SK-N-SH (cell line): ENCODE data around the gene NT5M. TPM values are rescaled to one million over a fixed set of nuclear protein-coding genes. Genes with fewer than 3 reads are reported as not detected.

Experiments used
- CTCF ChIA-PET: fragments of 300-600, 350-600 bp; formaldehyde crosslinking; extraction: SDS; loops from one replicate; lab custom pipeline; 2021; lab: Yijun Ruan, JAX
- POLR2A ChIA-PET: fragments of 350-600 bp; sonication (Branson Sonifier 250); formaldehyde crosslinking; extraction: SDS; loops from one replicate; lab custom pipeline; 2020; ENCODE audit warnings: antibody characterized with exemption, inconsistent platforms; lab: Yijun Ruan, JAX
- DNase-seq: peaks from one replicate; pipeline ENCODE4 v3.0.0; 2012
- H2AFZ ChIP-seq: fragments of 200-600 bp; sonication (generic); 2 replicates; pipeline ENCODE4 v1.8.1; 2016; ENCODE audit warnings: antibody characterized with exemption, mild to moderate bottlenecking, low read depth
- H3F3A ChIP-seq: fragments of 200-600 bp; sonication (generic); replicated peaks from 2 replicates; pipeline ENCODE3; 2016; ENCODE audit warnings: antibody characterized with exemption, mild to moderate bottlenecking; ENCODE audit not compliant: insufficient read depth
- H3K27ac ChIP-seq, 2 experiments: fragments of 200-500 bp in 1 of 2; fragments of 200-600 bp in 1 of 2; sonication (Bioruptor generic) in 1 of 2; sonication (generic), shearing (Covaris generic) in 1 of 2; 2 replicates each; pipeline versions ENCODE4 v1.5.1 to v1.6.1; 2014 to 2016; ENCODE audit warnings: low read depth in 2 of 2, inconsistent platforms in 1 of 2, low read length in 1 of 2, mild to moderate bottlenecking in 1 of 2, mixed read lengths in 1 of 2
- H3K27me3 ChIP-seq: fragments of 200-600 bp; sonication (generic), shearing (Covaris generic); 2 replicates; pipeline ENCODE4 v1.6.1; 2016; ENCODE audit warnings: mixed run types; ENCODE audit not compliant: insufficient read depth
- H3K36me3 ChIP-seq, 2 experiments: fragments of 200-500 bp in 1 of 2; fragments of 200-600 bp in 1 of 2; sonication (Bioruptor generic) in 1 of 2; sonication (generic) in 1 of 2; replicated peaks in 1 of 2; 2 replicates each; pipeline versions ENCODE3 to v1.5.1; 2014 to 2016; ENCODE audit warnings: low read length in 1 of 2, mild to moderate bottlenecking in 1 of 2; ENCODE audit not compliant: insufficient read depth in 2 of 2, control insufficient read depth in 1 of 2
- H3K4me1 ChIP-seq, 2 experiments: fragments of 200-500 bp in 1 of 2; fragments of 200-600 bp in 1 of 2; sonication (Bioruptor generic) in 1 of 2; sonication (generic), shearing (Covaris generic) in 1 of 2; 2 replicates each; pipeline versions ENCODE4 v1.5.1 to v1.6.1; 2014 to 2016; ENCODE audit warnings: low read depth in 1 of 2, low read length in 1 of 2, mixed run types in 1 of 2; ENCODE audit not compliant: insufficient read depth in 2 of 2, control insufficient read depth in 1 of 2
- H3K4me2 ChIP-seq: fragments of 200-600 bp; sonication (generic), shearing (Covaris generic); 2 replicates; pipeline ENCODE4 v1.6.1; 2017; ENCODE audit warnings: mixed run types
- H3K4me3 ChIP-seq, 2 experiments: fragments of 200-500 bp in 1 of 2; fragments of 200-600 bp in 1 of 2; sonication (Bioruptor generic) in 1 of 2; sonication (generic), shearing (Covaris generic) in 1 of 2; 2 replicates each; pipeline versions ENCODE4 v1.5.1 to v1.8.1; 2014 to 2016; ENCODE audit warnings: low read depth in 2 of 2, inconsistent platforms in 1 of 2, low read length in 1 of 2, mild to moderate bottlenecking in 1 of 2, mixed read lengths in 1 of 2, moderate library complexity in 1 of 2
- H3K79me2 ChIP-seq: fragments of 200-600 bp; sonication (generic); 2 replicates; pipeline ENCODE4 v1.8.1; 2017; ENCODE audit warnings: mild to moderate bottlenecking; ENCODE audit not compliant: insufficient read depth
- H3K9ac ChIP-seq: fragments of 200-600 bp; sonication (generic); 2 replicates; pipeline ENCODE4 v1.6.1; 2017; ENCODE audit warnings: mixed run types
- H3K9me2 ChIP-seq: fragments of 200-600 bp; sonication (generic); 2 replicates; pipeline ENCODE4 v1.6.1; 2017; ENCODE audit warnings: mixed run types
- H3K9me3 ChIP-seq: fragments of 200-600 bp; sonication (generic); 2 replicates; pipeline ENCODE4 v1.6.1; 2017; ENCODE audit warnings: mixed run types, mild to moderate bottlenecking, moderate library complexity
- H4K20me1 ChIP-seq: fragments of 200-600 bp; sonication (generic); 2 replicates; pipeline ENCODE4 v1.6.1; 2017; ENCODE audit warnings: mild to moderate bottlenecking, mixed run types; ENCODE audit not compliant: insufficient read depth
- CHD2 ChIP-seq: fragments of 150-350 bp; IDR thresholded peaks from 2 replicates; pipeline ENCODE4 v1.6.1; 2018; ENCODE audit warnings: low read length; ENCODE audit not compliant: partially characterized antibody
- EZH2phosphoT487 ChIP-seq: fragments of 200-600 bp; sonication (generic); IDR thresholded peaks from 2 replicates; pipeline ENCODE4 v1.6.1; 2017; ENCODE audit warnings: low read depth, mixed run types, mild to moderate bottlenecking, antibody characterized with exemption, moderate library complexity, borderline replicate concordance
- FOSL2 ChIP-seq: IDR thresholded peaks from 2 replicates; pipeline ENCODE4 v1.4.0; 2012; ENCODE audit warnings: low read depth, mild to moderate bottlenecking, moderate library complexity, borderline replicate concordance
- FOXM1 ChIP-seq: IDR thresholded peaks from 2 replicates; pipeline ENCODE4 v1.4.0; 2012; ENCODE audit warnings: low read depth, mild to moderate bottlenecking
- JUND ChIP-seq: IDR thresholded peaks from 2 replicates; pipeline ENCODE4 v1.4.0; 2012
- MEF2A ChIP-seq: IDR thresholded peaks from 2 replicates; pipeline ENCODE4 v1.4.0; 2012; ENCODE audit warnings: low read depth, borderline replicate concordance
- MXI1 ChIP-seq: IDR thresholded peaks from 2 replicates; pipeline ENCODE4 v1.6.1; 2012; ENCODE audit warnings: mild to moderate bottlenecking, low read depth, low read length, improper control_type of control experiment
- NFIC ChIP-seq: IDR thresholded peaks from 2 replicates; pipeline ENCODE4 v1.4.0; 2012; ENCODE audit warnings: borderline replicate concordance
- NRF1 ChIP-seq: IDR thresholded peaks from 2 replicates; pipeline ENCODE4 v1.6.1; 2012; ENCODE audit warnings: low read depth, mild to moderate bottlenecking, low read length
- RAD21 ChIP-seq: IDR thresholded peaks from 2 replicates; pipeline ENCODE4 v1.6.1; 2012; ENCODE audit warnings: mild to moderate bottlenecking, low read length
- TAF1 ChIP-seq: IDR thresholded peaks from 2 replicates; pipeline ENCODE4 v1.6.1; 2012; ENCODE audit warnings: low read depth, mild to moderate bottlenecking, low read length, moderate library complexity, borderline replicate concordance
- TEAD4 ChIP-seq: IDR thresholded peaks from 2 replicates; pipeline ENCODE4 v1.4.0; 2012; ENCODE audit warnings: mild to moderate bottlenecking, borderline replicate concordance; ENCODE audit not compliant: insufficient read depth
- YY1 ChIP-seq: IDR thresholded peaks from 2 replicates; pipeline ENCODE4 v1.4.0; 2012; ENCODE audit warnings: low read depth, mild to moderate bottlenecking
- WGBS: methylation state at CpG from one replicate; pipeline ENCODE4 v1.1.6; 2017; ENCODE audit warnings: low lambda C conversion rate; 5-methylcytosine and 5-hydroxymethylcytosine counted together
- polyA plus RNA-seq, 3 experiments: library from polyadenylated mRNA; depleted of rRNA; stranded (reverse); fragments of >200 nt; gene quantifications; 2 replicates each; pipeline ENCODE4 v1.2.3, GENCODE V29; 2012
- TF ChIP-seq, protein P1 (sequence below): fragments of 200-600 bp; sonication (generic); IDR thresholded peaks from 2 replicates; pipeline ENCODE4 v1.6.1; 2017; ENCODE audit warnings: antibody characterized with exemption, mild to moderate bottlenecking, moderate library complexity
- TF ChIP-seq, protein P2 (sequence below): IDR thresholded peaks from 2 replicates; pipeline ENCODE4; 2012
- TF ChIP-seq, protein P3 (sequence below): IDR thresholded peaks from 2 replicates; pipeline ENCODE4 v1.4.0; 2012; ENCODE audit warnings: low read depth
- TF ChIP-seq, protein P4 (sequence below): fragments of 150-350 bp; IDR thresholded peaks from 2 replicates; pipeline ENCODE4 v1.6.1; 2017; ENCODE audit warnings: antibody characterized with exemption, low read length, low read depth, borderline replicate concordance
- TF ChIP-seq, protein P5 (sequence below): IDR thresholded peaks from 2 replicates; pipeline ENCODE4 v1.4.0; 2012; ENCODE audit warnings: low read depth, borderline replicate concordance
- TF ChIP-seq, protein P6 (sequence below): IDR thresholded peaks from 2 replicates; pipeline ENCODE4 v1.6.1; 2012; ENCODE audit warnings: mild to moderate bottlenecking, low read depth, low read length, moderate library complexity

The NT5M gene
- polyA plus RNA-seq, 1 of the 3 experiments (the other 2 are of a cell fraction): 3.9 TPM

DNA sequence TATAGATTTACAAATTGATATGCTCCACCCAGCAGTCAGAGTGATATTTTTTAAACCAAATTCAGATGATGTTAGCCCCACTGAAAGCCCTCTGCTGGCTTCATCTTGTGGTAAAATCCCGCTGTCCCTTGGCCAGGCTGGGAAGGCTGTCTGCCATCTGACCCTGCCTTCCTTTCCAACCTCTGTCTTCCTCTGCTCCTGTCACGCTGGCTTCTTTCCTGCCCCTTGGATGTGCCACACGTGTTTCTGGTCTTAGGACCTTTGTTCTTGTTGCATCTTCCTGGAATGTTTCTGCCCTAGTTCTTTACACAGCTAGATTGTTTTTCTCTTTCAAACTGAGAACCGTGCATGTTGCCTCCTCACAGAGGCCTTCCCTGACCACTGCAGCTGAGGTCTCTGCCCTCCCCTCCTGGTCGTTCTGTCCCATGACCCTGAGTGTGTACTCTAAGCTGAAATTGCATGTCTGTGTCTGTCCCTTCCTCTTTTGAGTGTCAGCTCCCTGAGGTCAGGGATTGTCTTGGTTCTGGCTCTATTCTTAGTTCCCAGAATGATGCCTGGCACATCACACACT is 11.4 kb downstream of the NT5M start (continued):
- TF ChIP-seq, protein P1, sequence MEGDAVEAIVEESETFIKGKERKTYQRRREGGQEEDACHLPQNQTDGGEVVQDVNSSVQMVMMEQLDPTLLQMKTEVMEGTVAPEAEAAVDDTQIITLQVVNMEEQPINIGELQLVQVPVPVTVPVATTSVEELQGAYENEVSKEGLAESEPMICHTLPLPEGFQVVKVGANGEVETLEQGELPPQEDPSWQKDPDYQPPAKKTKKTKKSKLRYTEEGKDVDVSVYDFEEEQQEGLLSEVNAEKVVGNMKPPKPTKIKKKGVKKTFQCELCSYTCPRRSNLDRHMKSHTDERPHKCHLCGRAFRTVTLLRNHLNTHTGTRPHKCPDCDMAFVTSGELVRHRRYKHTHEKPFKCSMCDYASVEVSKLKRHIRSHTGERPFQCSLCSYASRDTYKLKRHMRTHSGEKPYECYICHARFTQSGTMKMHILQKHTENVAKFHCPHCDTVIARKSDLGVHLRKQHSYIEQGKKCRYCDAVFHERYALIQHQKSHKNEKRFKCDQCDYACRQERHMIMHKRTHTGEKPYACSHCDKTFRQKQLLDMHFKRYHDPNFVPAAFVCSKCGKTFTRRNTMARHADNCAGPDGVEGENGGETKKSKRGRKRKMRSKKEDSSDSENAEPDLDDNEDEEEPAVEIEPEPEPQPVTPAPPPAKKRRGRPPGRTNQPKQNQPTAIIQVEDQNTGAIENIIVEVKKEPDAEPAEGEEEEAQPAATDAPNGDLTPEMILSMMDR: no peak
- TF ChIP-seq MEF2A: no peak

DNA sequence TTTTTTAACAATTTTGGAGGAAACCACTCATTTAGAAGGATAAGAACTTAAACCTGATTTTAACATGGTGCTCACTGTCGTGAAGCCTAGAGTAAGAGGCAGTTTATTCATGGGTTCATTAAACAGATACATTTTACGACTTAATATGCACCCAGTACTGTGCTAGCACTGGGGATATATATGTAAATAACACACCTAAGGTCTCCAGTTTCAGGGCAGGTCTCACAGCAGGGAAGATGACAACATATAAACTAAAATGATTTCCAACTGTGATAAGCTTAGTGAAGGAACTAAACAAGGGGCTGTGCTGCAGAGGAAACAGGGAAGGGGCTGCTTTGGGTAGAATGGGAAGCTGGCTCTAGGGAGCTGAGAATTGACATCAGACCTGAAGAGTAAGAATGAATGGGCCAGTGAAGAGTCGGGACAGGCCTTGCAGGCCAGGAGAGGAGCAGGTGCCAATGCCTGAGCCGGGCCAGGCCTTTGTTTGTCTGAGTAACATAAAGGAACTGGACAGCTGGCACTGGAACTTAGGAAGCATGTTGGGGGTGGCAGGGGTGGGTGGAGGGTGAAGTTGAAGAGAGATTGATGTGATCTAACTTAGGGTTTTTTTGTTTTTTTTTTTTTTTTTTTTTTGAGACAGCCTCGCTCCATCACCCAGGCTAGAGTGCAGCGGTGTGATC is 12.1 kb downstream of the NT5M start:
- POLR2A ChIA-PET: no interaction called here
- 88% methylated on average over 6 of the region's 6 CpGs for WGBS
- H3K27ac ChIP-seq: no peak overlapping the region
- TF ChIP-seq CHD2 (no peak), JUND (no peak), NRF1 (no peak), TEAD4 (no peak), MXI1 (no peak), MEF2A (no peak), FOSL2 (no peak), EZH2phosphoT487 (no peak), TAF1 (no peak), FOXM1 (no peak), YY1 (no peak), RAD21 (no peak), NFIC (no peak)
- TF ChIP-seq, protein P2, sequence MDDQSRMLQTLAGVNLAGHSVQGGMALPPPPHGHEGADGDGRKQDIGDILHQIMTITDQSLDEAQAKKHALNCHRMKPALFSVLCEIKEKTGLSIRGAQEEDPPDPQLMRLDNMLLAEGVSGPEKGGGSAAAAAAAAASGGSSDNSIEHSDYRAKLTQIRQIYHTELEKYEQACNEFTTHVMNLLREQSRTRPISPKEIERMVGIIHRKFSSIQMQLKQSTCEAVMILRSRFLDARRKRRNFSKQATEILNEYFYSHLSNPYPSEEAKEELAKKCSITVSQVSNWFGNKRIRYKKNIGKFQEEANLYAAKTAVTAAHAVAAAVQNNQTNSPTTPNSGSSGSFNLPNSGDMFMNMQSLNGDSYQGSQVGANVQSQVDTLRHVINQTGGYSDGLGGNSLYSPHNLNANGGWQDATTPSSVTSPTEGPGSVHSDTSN: no peak
- TF ChIP-seq, protein P3, sequence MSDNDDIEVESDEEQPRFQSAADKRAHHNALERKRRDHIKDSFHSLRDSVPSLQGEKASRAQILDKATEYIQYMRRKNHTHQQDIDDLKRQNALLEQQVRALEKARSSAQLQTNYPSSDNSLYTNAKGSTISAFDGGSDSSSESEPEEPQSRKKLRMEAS: no peak
- TF ChIP-seq, protein P4, sequence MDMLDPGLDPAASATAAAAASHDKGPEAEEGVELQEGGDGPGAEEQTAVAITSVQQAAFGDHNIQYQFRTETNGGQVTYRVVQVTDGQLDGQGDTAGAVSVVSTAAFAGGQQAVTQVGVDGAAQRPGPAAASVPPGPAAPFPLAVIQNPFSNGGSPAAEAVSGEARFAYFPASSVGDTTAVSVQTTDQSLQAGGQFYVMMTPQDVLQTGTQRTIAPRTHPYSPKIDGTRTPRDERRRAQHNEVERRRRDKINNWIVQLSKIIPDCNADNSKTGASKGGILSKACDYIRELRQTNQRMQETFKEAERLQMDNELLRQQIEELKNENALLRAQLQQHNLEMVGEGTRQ: no peak
- TF ChIP-seq, protein P5, sequence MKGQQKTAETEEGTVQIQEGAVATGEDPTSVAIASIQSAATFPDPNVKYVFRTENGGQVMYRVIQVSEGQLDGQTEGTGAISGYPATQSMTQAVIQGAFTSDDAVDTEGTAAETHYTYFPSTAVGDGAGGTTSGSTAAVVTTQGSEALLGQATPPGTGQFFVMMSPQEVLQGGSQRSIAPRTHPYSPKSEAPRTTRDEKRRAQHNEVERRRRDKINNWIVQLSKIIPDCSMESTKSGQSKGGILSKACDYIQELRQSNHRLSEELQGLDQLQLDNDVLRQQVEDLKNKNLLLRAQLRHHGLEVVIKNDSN: no peak
- TF ChIP-seq, protein P6, sequence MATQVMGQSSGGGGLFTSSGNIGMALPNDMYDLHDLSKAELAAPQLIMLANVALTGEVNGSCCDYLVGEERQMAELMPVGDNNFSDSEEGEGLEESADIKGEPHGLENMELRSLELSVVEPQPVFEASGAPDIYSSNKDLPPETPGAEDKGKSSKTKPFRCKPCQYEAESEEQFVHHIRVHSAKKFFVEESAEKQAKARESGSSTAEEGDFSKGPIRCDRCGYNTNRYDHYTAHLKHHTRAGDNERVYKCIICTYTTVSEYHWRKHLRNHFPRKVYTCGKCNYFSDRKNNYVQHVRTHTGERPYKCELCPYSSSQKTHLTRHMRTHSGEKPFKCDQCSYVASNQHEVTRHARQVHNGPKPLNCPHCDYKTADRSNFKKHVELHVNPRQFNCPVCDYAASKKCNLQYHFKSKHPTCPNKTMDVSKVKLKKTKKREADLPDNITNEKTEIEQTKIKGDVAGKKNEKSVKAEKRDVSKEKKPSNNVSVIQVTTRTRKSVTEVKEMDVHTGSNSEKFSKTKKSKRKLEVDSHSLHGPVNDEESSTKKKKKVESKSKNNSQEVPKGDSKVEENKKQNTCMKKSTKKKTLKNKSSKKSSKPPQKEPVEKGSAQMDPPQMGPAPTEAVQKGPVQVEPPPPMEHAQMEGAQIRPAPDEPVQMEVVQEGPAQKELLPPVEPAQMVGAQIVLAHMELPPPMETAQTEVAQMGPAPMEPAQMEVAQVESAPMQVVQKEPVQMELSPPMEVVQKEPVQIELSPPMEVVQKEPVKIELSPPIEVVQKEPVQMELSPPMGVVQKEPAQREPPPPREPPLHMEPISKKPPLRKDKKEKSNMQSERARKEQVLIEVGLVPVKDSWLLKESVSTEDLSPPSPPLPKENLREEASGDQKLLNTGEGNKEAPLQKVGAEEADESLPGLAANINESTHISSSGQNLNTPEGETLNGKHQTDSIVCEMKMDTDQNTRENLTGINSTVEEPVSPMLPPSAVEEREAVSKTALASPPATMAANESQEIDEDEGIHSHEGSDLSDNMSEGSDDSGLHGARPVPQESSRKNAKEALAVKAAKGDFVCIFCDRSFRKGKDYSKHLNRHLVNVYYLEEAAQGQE: no peak

More for the DNA sequence above, 12.1 kb downstream of the NT5M start:
- Histone ChIP-seq H4K20me1 (no peaks in the 10 kb centered on the region), H3K9me2 (no peaks in the 10 kb centered on the region), H3K9me3 (no peaks in the 10 kb centered on the region), H3K79me2 (no peaks in the 10 kb centered on the region), H3K36me3 (no peaks in the 10 kb centered on the region), H3K4me3 (no peak overlapping the region), H2AFZ (no peak overlapping the region), H3K9ac (no peak overlapping the region), H3K27me3 (no peaks in the 10 kb centered on the region), H3K4me2 (no peak overlapping the region), H3F3A (no peaks in the 10 kb centered on the region), H3K4me1 (no peaks in the 10 kb centered on the region)
- CTCF ChIA-PET: interaction anchor here (0.6 to 1.4 kb wide), 4 partner anchors 9 to 726 kb away, joined by 3 to 4 read pairs (median 3); no protein-coding TSS in a partner anchor
- DNase-seq: no peak
